Stimulated activated CD8-positive, alpha-beta memory T cell treated with anti-CD3 and anti-CD28 coated beads, Interleukin-15, amount 100 ng/mL, for 48 hours (primary cell): Measurements from ENCODE around the gene TLE4.

Experiments
- DNase-seq, 2 donors: peaks; one replicate each; pipeline ENCODE4 v3.0.0-alpha.2; 2020; ENCODE audit warnings: low read depth in 2 of 2

TLE4 gene

GRCh38 chr9:79691496-79691895 lies 119.7 kb downstream of the TLE4 start:
- DNase-seq, result no peak

- DNase-seq, result no peak
These were observed 121.2 kb downstream of the TLE4 start for GRCh38 chr9:79692857-79693571.

GRCh38 chr9:79693750-79694149 lies 122.0 kb downstream of the TLE4 start:
- DNase-seq, result no peak

- no peak for DNase-seq
These were observed 122.4 kb downstream of the TLE4 start for GRCh38 chr9:79694208-79694607.

- no peak for DNase-seq
These were observed 123.1 kb downstream of the TLE4 start for GRCh38 chr9:79694676-79695400.

GRCh38 chr9:79695531-79696175 lies 123.9 kb downstream of the TLE4 start:
- no peak for DNase-seq

- DNase-seq, result no peak
These were observed 127.2 kb downstream of the TLE4 start for GRCh38 chr9:79698967-79699366.

- DNase-seq, result no peak
These were observed 127.7 kb downstream of the TLE4 start for GRCh38 chr9:79699479-79699878.

GRCh38 chr9:79700607-79701360 lies 129.0 kb downstream of the TLE4 start:
- DNase-seq, result no peak

GRCh38 chr9:79701651-79702050 lies 129.9 kb downstream of the TLE4 start:
- DNase-seq, result no peak

- no peak for DNase-seq
These were observed 133.9 kb downstream of the TLE4 start for GRCh38 chr9:79705704-79706103.

GRCh38 chr9:79706512-79706911 lies 134.7 kb downstream of the TLE4 start:
- DNase-seq, result no peak

- no peak for DNase-seq
These were observed 135.8 kb downstream of the TLE4 start for GRCh38 chr9:79707589-79707988.

GRCh38 chr9:79708541-79708940 lies 136.8 kb downstream of the TLE4 start:
- DNase-seq, result no peak

- DNase-seq, result no peak
These were observed 138.2 kb downstream of the TLE4 start for GRCh38 chr9:79709743-79710674.

GRCh38 chr9:79711874-79712273 lies 140.1 kb downstream of the TLE4 start:
- no peak for DNase-seq

- no peak for DNase-seq
These were observed 147.3 kb downstream of the TLE4 start for GRCh38 chr9:79719021-79719420.

- DNase-seq, result no peak
These were observed 148.2 kb downstream of the TLE4 start for GRCh38 chr9:79719989-79720388.

- DNase-seq, result no peak
These were observed 159.6 kb downstream of the TLE4 start for GRCh38 chr9:79731171-79731890.

GRCh38 chr9:79735023-79735779 lies 163.4 kb downstream of the TLE4 start:
- no peak for DNase-seq
